Fibroblast of lung (primary cell): Measurements from ENCODE around the gene SLIT3. TPM values are rescaled to one million over a fixed set of nuclear protein-coding genes. Genes with fewer than 3 reads are reported as not detected.

ENCODE experiments used
- DNase-seq, 2 donors: peaks; one replicate each; pipeline versions ENCODE4 v3.0.0 to v3.0.0-alpha.2; 2010; ENCODE audit warnings: low read depth in 2 of 2
- H2AFZ ChIP-seq: 2 replicates; pipeline ENCODE4 v1.5.1; 2012; ENCODE audit warnings: low read length, control low read depth, inconsistent platforms
- H3K27ac ChIP-seq: 2 replicates; pipeline ENCODE4 v1.5.1; 2011; ENCODE audit warnings: low read length, control low read depth; ENCODE audit not compliant: insufficient read depth
- H3K27me3 ChIP-seq: 2 replicates; pipeline ENCODE4 v1.5.1; 2011; ENCODE audit warnings: mild to moderate bottlenecking, low read length; ENCODE audit not compliant: control insufficient read depth, insufficient read depth
- H3K36me3 ChIP-seq: 2 replicates; pipeline ENCODE4 v1.5.1; 2011; ENCODE audit warnings: low read length; ENCODE audit not compliant: control insufficient read depth, insufficient read depth
- H3K4me1 ChIP-seq: 2 replicates; pipeline ENCODE4 v1.5.1; 2011; ENCODE audit warnings: low read length; ENCODE audit not compliant: control insufficient read depth, insufficient read depth; ENCODE audit errors: extremely low read depth
- H3K4me2 ChIP-seq: 2 replicates; pipeline ENCODE4 v1.5.1; 2011; ENCODE audit warnings: low read length, control low read depth; ENCODE audit not compliant: insufficient read depth; ENCODE audit errors: extremely low read depth
- H3K4me3 ChIP-seq, 4 experiments: fragments of 200-600 bp in 1 of 4; sonication (generic) in 1 of 4; replicated peaks in 1 of 4; 2 replicates each; pipeline ENCODE4 v1.5.1; 2011 to 2016; ENCODE audit warnings: low read length in 4 of 4, low read depth in 3 of 4, mild to moderate bottlenecking in 3 of 4, control low read depth in 2 of 4, inconsistent platforms in 1 of 4, mixed read lengths in 1 of 4; ENCODE audit not compliant: insufficient read depth in 1 of 4; ENCODE audit errors: control extremely low read depth in 1 of 4
- H3K79me2 ChIP-seq: 2 replicates; pipeline ENCODE4 v1.5.1; 2012; ENCODE audit warnings: mild to moderate bottlenecking, low read length, inconsistent platforms; ENCODE audit not compliant: control insufficient read depth, insufficient read depth
- H3K9ac ChIP-seq: 2 replicates; pipeline ENCODE4 v1.5.1; 2011; ENCODE audit warnings: mild to moderate bottlenecking, low read length, control low read depth; ENCODE audit not compliant: insufficient read depth
- H3K9me3 ChIP-seq: 2 replicates; pipeline ENCODE4 v1.5.1; 2012; ENCODE audit warnings: low read depth, low read length; ENCODE audit not compliant: control insufficient read depth, insufficient read depth
- H4K20me1 ChIP-seq: 2 replicates; pipeline ENCODE4 v1.5.1; 2011; ENCODE audit warnings: low read length; ENCODE audit not compliant: control insufficient read depth, insufficient read depth; ENCODE audit errors: extremely low read depth
- CTCF ChIP-seq, 2 donors: IDR thresholded peaks in 1 of 2; conservative IDR thresholded peaks in 1 of 2; 1 replicate in 1 of 2; 2 replicates in 1 of 2; pipeline ENCODE4 v1.5.1; 2011 to 2012; ENCODE audit warnings: low read length in 2 of 2, control low read depth in 1 of 2, inconsistent platforms in 1 of 2, low read depth in 1 of 2, mild to moderate bottlenecking in 1 of 2
- EZH2 ChIP-seq: IDR thresholded peaks from 2 replicates; pipeline ENCODE4 v1.5.1; 2012; ENCODE audit warnings: low read length, control low read depth, mild to moderate bottlenecking; ENCODE audit errors: missing control alignments
- polyA plus RNA-seq, 2 donors: library from polyadenylated mRNA; depleted of rRNA in 1 of 2; stranded (reverse) in 1 of 2; unstranded in 1 of 2; fragments of >200 nt; gene quantifications; 2 replicates each; pipeline ENCODE4 v1.2.1, GENCODE V29; 2011 to 2012; ENCODE audit warnings: missing spikeins in 1 of 2
- total RNA-seq: library from RNA; depleted of rRNA; stranded (reverse); fragments of >200 nt; gene quantifications from 2 replicates; pipeline ENCODE4 v1.2.1, GENCODE V29; 2014

SLIT3 gene
- total and polyA plus RNA-seq, 2 donors (not counting 1 experiment from before 2014, with no cell fraction given) = 1.6 to 4.6 TPM

GRCh38 chr5:168925160-168925559, 375.8 kb downstream of the SLIT3 start:
- H3K9ac ChIP-seq = no peak overlapping the region
- no peak overlapping the region for H3K4me3 ChIP-seq
- TF ChIP-seq EZH2 = no peak
- no peak for TF ChIP-seq CTCF (conservative IDR thresholded peaks at IDR 0.05 in 1 of 2, IDR thresholded peaks at IDR 0.05 in 1 of 2; ENCODE audit: low read depth in 1 of 2, low read length in 2 of 2)
- H3K9me3 ChIP-seq = no peaks in the 10 kb centered on the region
- no peak overlapping the region for H3K27ac ChIP-seq
- no peaks in the 10 kb centered on the region for H3K4me1 ChIP-seq
- no peaks in the 10 kb centered on the region for H4K20me1 ChIP-seq
- H3K27me3 ChIP-seq = no peaks in the 10 kb centered on the region
- no peak overlapping the region for H3K4me2 ChIP-seq
- no peak for DNase-seq
- no peaks in the 10 kb centered on the region for H3K79me2 ChIP-seq
- H3K36me3 ChIP-seq = no peaks in the 10 kb centered on the region
- no peak overlapping the region for H2AFZ ChIP-seq

- Histone ChIP-seq H3K27ac (no peak overlapping the region), H4K20me1 (no peaks in the 10 kb centered on the region), H3K4me2 (no peak overlapping the region), H3K36me3 (no peaks in the 10 kb centered on the region), H3K4me1 (no peaks in the 10 kb centered on the region), H2AFZ (no peak overlapping the region), H3K9ac (no peak overlapping the region), H3K79me2 (no peaks in the 10 kb centered on the region), H3K27me3 (no peaks in the 10 kb centered on the region), H3K4me3 (no peak overlapping the region), H3K9me3 (no peaks in the 10 kb centered on the region)
- TF ChIP-seq CTCF (conservative IDR thresholded peaks at IDR 0.05 in 1 of 2, IDR thresholded peaks at IDR 0.05 in 1 of 2; ENCODE audit: low read depth in 1 of 2, low read length in 2 of 2) (no peak), EZH2 (no peak)
- no peak for DNase-seq
These were observed 379.6 kb downstream of the SLIT3 start for GRCh38 chr5:168921147-168921866.

- no peak for TF ChIP-seq CTCF (conservative IDR thresholded peaks at IDR 0.05 in 1 of 2, IDR thresholded peaks at IDR 0.05 in 1 of 2; ENCODE audit: low read depth in 1 of 2, low read length in 2 of 2)
- TF ChIP-seq EZH2 = no peak
- Histone ChIP-seq H3K4me3 (no peak overlapping the region), H3K9me3 (no peaks in the 10 kb centered on the region), H2AFZ (no peak overlapping the region), H3K27me3 (no peaks in the 10 kb centered on the region), H3K27ac (no peak overlapping the region), H3K4me1 (no peaks in the 10 kb centered on the region), H3K36me3 (no peaks in the 10 kb centered on the region), H4K20me1 (no peaks in the 10 kb centered on the region), H3K4me2 (no peak overlapping the region), H3K9ac (no peak overlapping the region), H3K79me2 (no peaks in the 10 kb centered on the region)
- no peak for DNase-seq
These were observed 380.7 kb downstream of the SLIT3 start for GRCh38 chr5:168920019-168920810.
